Endothelial cell (in vitro differentiated cells): ENCODE measurements around the gene LRRC8A. TPM values are rescaled to one million over a fixed set of nuclear protein-coding genes. Genes with fewer than 3 reads are reported as not detected.

Experiments
- DNase-seq: peaks from one replicate; pipeline ENCODE4 v3.0.0; 2021; ENCODE audit warnings: low spot score
- H3K27ac Mint-ChIP-seq: one replicate; pipeline ENCODE4 v1.8.0; 2021; ENCODE audit warnings: mixed read lengths, inconsistent platforms; ENCODE audit not compliant: unreplicated experiment
- H3K27me3 Mint-ChIP-seq: one replicate; pipeline ENCODE4 v1.8.0; 2021; ENCODE audit warnings: mild to moderate bottlenecking, moderate library complexity, mixed read lengths, inconsistent platforms; ENCODE audit not compliant: unreplicated experiment
- H3K36me3 Mint-ChIP-seq: one replicate; pipeline ENCODE4 v1.8.0; 2021; ENCODE audit warnings: mild to moderate bottlenecking, low read depth, mixed read lengths, inconsistent platforms; ENCODE audit not compliant: unreplicated experiment
- H3K4me1 Mint-ChIP-seq: one replicate; pipeline ENCODE4 v1.8.0; 2021; ENCODE audit warnings: mild to moderate bottlenecking, mixed read lengths, inconsistent platforms; ENCODE audit not compliant: unreplicated experiment
- H3K4me3 Mint-ChIP-seq: one replicate; pipeline ENCODE4 v1.8.0; 2021; ENCODE audit warnings: mild to moderate bottlenecking, mixed read lengths, inconsistent platforms; ENCODE audit not compliant: unreplicated experiment
- H3K9me3 Mint-ChIP-seq: one replicate; pipeline ENCODE4 v1.8.0; 2021; ENCODE audit warnings: mixed read lengths, inconsistent platforms; ENCODE audit not compliant: unreplicated experiment
- CTCF ChIP-seq: fragments of 200-600 bp; sonication (generic); IDR thresholded peaks from one replicate; pipeline ENCODE4 v1.5.0; 2021; ENCODE audit warnings: antibody characterized with exemption; ENCODE audit not compliant: unreplicated experiment
- total RNA-seq: library from RNA; stranded (reverse); fragmentation: NEBNext Ultra II Directional; extraction: Animal tissue kit (Norgen Biotek cat#: 25700); gene quantifications from one replicate; pipeline ENCODE4 v1.2.1, GENCODE V29; 2021; ENCODE audit not compliant: unreplicated experiment

The LRRC8A gene
- total RNA-seq, 1 donor from 2014 or later = 54.3 TPM

GRCh38 chr9:128933731-128934130, 51.8 kb downstream of the LRRC8A start:
- Mint-ChIP-seq H3K4me1 (no peaks in the 10 kb centered on the region), H3K4me3 (no peak overlapping the region), H3K27me3 (no peaks in the 10 kb centered on the region), H3K27ac (no peak overlapping the region), H3K9me3 (no peaks in the 10 kb centered on the region), H3K36me3 (no peaks in the 10 kb centered on the region)
- DNase-seq = no peak
- TF ChIP-seq CTCF = no peak

GRCh38 chr9:128936171-128936865, 54.4 kb downstream of the LRRC8A start:
- Mint-ChIP-seq H3K36me3 (no peaks in the 10 kb centered on the region), H3K27ac (no peak overlapping the region), H3K4me3 (no peak overlapping the region), H3K27me3 (no peaks in the 10 kb centered on the region), H3K9me3 (no peaks in the 10 kb centered on the region), H3K4me1 (peaks cover 9% of the 10 kb centered on the region)
- no peak for DNase-seq
- no peak for TF ChIP-seq CTCF

GRCh38 chr9:128937310-128938165, 55.6 kb downstream of the LRRC8A start:
- Mint-ChIP-seq H3K9me3 (no peaks in the 10 kb centered on the region), H3K27ac (no peak overlapping the region), H3K4me3 (no peak overlapping the region), H3K4me1 (peaks cover 13% of the 10 kb centered on the region), H3K27me3 (no peaks in the 10 kb centered on the region), H3K36me3 (no peaks in the 10 kb centered on the region)
- no peak for TF ChIP-seq CTCF
- DNase-seq = no peak

GRCh38 chr9:128940271-128940921, 58.5 kb downstream of the LRRC8A start:
- TF ChIP-seq CTCF = no peak
- H3K27ac Mint-ChIP-seq = no peak overlapping the region
- no peak for DNase-seq
- H3K36me3 Mint-ChIP-seq = peaks cover under 1% of the 10 kb centered on the region
- peaks cover 18% of the 10 kb centered on the region for H3K4me1 Mint-ChIP-seq
- H3K27me3 Mint-ChIP-seq = peaks cover under 1% of the 10 kb centered on the region
- H3K4me3 Mint-ChIP-seq = no peak overlapping the region
- no peaks in the 10 kb centered on the region for H3K9me3 Mint-ChIP-seq
